ENCODE results near the gene RIMBP2. TPM values are rescaled to one million over a fixed set of nuclear protein-coding genes. Genes with fewer than 3 reads are reported as not detected.

The RIMBP2 gene
- polyA plus RNA-seq, 1 donor (not counting 4 experiments of a cell fraction or from before 2014, with no cell fraction given), result 0.16 TPM

GRCh38 chr12:130583800-130584199, 132.3 kb downstream of the RIMBP2 start:
- H3K4me3 ChIP-seq (ENCODE audit: control insufficient read depth in 2 of 3, extremely low read depth in 1 of 3, insufficient read depth in 2 of 3, low read depth in 1 of 3, low read length in 3 of 3), result no peak overlapping the region
- H3K9me3 ChIP-seq (ENCODE audit: control insufficient read depth, low read depth, low read length), result peaks cover 16% of the 10 kb centered on the region
- no peaks in the 10 kb centered on the region for H4K20me1 ChIP-seq (ENCODE audit: control insufficient read depth, extremely low read depth, insufficient read depth, low read length)
- FAIRE-seq (no peak), DNase-seq (ENCODE audit: low read depth, low spot score) (no peak)
- no peak overlapping the region for H3K27ac ChIP-seq (ENCODE audit: control insufficient read depth, insufficient read depth, low read length)
- no peak overlapping the region for H3K9ac ChIP-seq (ENCODE audit: control insufficient read depth, extremely low read depth, insufficient read depth, low read length)
- no peaks in the 10 kb centered on the region for H3K36me3 ChIP-seq (ENCODE audit: control insufficient read depth in 2 of 2, extremely low read depth in 1 of 2, insufficient read depth in 2 of 2, low read length in 2 of 2)
- no peak overlapping the region for H3K4me2 ChIP-seq (ENCODE audit: control insufficient read depth, extremely low read depth, insufficient read depth, low read depth, low read length)
- dilution Hi-C loops (cut with MboI; ENCODE audit: extremely low pct_ligation_motif_present, low sequenced_read_pairs), result no loop called here
- H3K79me2 ChIP-seq (ENCODE audit: control insufficient read depth, insufficient read depth, low read length), result no peaks in the 10 kb centered on the region
- no peaks in the 10 kb centered on the region for H3K4me1 ChIP-seq (ENCODE audit: control insufficient read depth, extremely low read depth, insufficient read depth, low read length)
- H2AFZ ChIP-seq (ENCODE audit: control insufficient read depth, low read length), result no peak overlapping the region
- TF ChIP-seq EZH2 (IDR thresholded peaks at IDR 0.05; ENCODE audit: low read length), result no peak
- no peak for TF ChIP-seq CTCF (optimal IDR thresholded peaks at IDR 0.05 in 1 of 3, IDR thresholded peaks at IDR 0.05 in 1 of 3, conservative IDR thresholded peaks at IDR 0.05 in 1 of 3; ENCODE audit: extremely low read depth in 1 of 3, insufficient read depth in 2 of 3, low read length in 3 of 3)
- no peaks in the 10 kb centered on the region for H3K9me1 ChIP-seq (ENCODE audit: control insufficient read depth, extremely low read depth, insufficient read depth, low read length)
- no peaks in the 10 kb centered on the region for H3K27me3 ChIP-seq (ENCODE audit: control insufficient read depth, extremely low read depth, insufficient read depth, low read length)

- FAIRE-seq, result no peak
These were observed 132.8 kb downstream of the RIMBP2 start for GRCh38 chr12:130583317-130583716.

More at GRCh38 chr12:130583317-130583716, 132.8 kb downstream of the RIMBP2 start:
- Histone ChIP-seq H3K27me3 (ENCODE audit: control insufficient read depth, extremely low read depth, insufficient read depth, low read length) (no peaks in the 10 kb centered on the region), H3K9me1 (ENCODE audit: control insufficient read depth, extremely low read depth, insufficient read depth, low read length) (no peaks in the 10 kb centered on the region), H3K27ac (ENCODE audit: control insufficient read depth, insufficient read depth, low read length) (no peak overlapping the region), H3K4me2 (ENCODE audit: control insufficient read depth, extremely low read depth, insufficient read depth, low read depth, low read length) (no peak overlapping the region), H2AFZ (ENCODE audit: control insufficient read depth, low read length) (no peak overlapping the region), H3K9ac (ENCODE audit: control insufficient read depth, extremely low read depth, insufficient read depth, low read length) (no peak overlapping the region), H3K4me3 (ENCODE audit: control insufficient read depth in 2 of 3, extremely low read depth in 1 of 3, insufficient read depth in 2 of 3, low read depth in 1 of 3, low read length in 3 of 3) (no peak overlapping the region), H3K9me3 (ENCODE audit: control insufficient read depth, low read depth, low read length) (peaks cover 16% of the 10 kb centered on the region), H3K79me2 (ENCODE audit: control insufficient read depth, insufficient read depth, low read length) (no peaks in the 10 kb centered on the region), H3K36me3 (ENCODE audit: control insufficient read depth in 2 of 2, extremely low read depth in 1 of 2, insufficient read depth in 2 of 2, low read length in 2 of 2) (no peaks in the 10 kb centered on the region), H3K4me1 (ENCODE audit: control insufficient read depth, extremely low read depth, insufficient read depth, low read length) (no peaks in the 10 kb centered on the region), H4K20me1 (ENCODE audit: control insufficient read depth, extremely low read depth, insufficient read depth, low read length) (no peaks in the 10 kb centered on the region)
- no peak for DNase-seq (ENCODE audit: low read depth, low spot score)
- no peak for TF ChIP-seq CTCF (optimal IDR thresholded peaks at IDR 0.05 in 1 of 3, IDR thresholded peaks at IDR 0.05 in 1 of 3, conservative IDR thresholded peaks at IDR 0.05 in 1 of 3; ENCODE audit: extremely low read depth in 1 of 3, insufficient read depth in 2 of 3, low read length in 3 of 3)
- TF ChIP-seq EZH2 (IDR thresholded peaks at IDR 0.05; ENCODE audit: low read length), result no peak
- dilution Hi-C loops (cut with MboI; ENCODE audit: extremely low pct_ligation_motif_present, low sequenced_read_pairs), result no loop called here
